NCI-H1694 treated with DMSO at 0.1 percent for 48 hours (cell line): ENCODE results near the gene SDHB.

Experiments used
- DNase-seq: peaks from one replicate; lab custom pipeline; 2025; lab: John Stamatoyannopoulos, UW

SDHB gene

DNA sequence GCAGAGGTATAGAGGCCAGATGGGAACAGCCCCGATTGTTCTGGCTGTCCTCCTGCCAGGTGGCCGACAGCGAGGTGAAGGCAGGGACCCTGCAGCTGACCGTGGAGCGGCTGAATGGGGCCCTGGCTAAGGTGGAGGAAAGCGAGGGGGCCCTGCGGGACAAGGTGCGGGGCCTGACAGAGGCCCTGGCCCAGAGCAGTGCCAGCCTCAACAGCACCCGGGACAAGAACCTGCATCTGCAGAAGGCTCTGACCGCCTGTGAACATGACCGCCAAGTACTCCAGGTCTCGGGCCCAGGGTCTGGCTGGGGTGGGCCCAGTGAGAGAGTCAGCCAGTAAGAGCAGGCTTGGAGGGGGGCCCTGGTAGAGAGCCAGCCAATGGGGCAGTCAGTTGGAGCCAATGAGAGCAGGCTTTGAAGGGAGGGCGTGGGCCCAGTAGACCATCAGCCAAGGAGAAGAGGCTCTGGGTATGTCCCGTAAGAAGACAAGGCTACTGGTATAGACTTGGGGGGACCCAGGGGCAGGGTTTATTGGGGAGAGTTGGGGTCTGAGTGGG lies 84.7 kb downstream of the SDHB start:
- DNase-seq = no peak
